Measurements from ENCODE around the gene LRFN2.

GRCh38 chr6:40442591-40442990, 144.6 kb downstream of the LRFN2 start:
- TF ChIP-seq CTCF (optimal IDR thresholded peaks at IDR 0.05 in 1 of 3, IDR thresholded peaks at IDR 0.05 in 1 of 3, conservative IDR thresholded peaks at IDR 0.05 in 1 of 3; ENCODE audit: extremely low read depth in 1 of 3, insufficient read depth in 2 of 3, low read length in 3 of 3) (no peak), EZH2 (IDR thresholded peaks at IDR 0.05; ENCODE audit: low read length) (no peak)
